Activated CD8-positive, alpha-beta memory T cell treated with anti-CD3 and anti-CD28 coated beads, Interleukin-2, amount 50 U/mL, for 24 hours (primary cell): ENCODE measurements around the gene SDK1.

Experiments
- DNase-seq: peaks from one replicate; pipeline ENCODE4 v3.0.0-alpha.2; 2020; ENCODE audit errors: extremely low read depth

Gene SDK1

GRCh38 chr7:3283130-3283704, 17.8 kb upstream of the SDK1 start:
- DNase-seq = no peak

DNA sequence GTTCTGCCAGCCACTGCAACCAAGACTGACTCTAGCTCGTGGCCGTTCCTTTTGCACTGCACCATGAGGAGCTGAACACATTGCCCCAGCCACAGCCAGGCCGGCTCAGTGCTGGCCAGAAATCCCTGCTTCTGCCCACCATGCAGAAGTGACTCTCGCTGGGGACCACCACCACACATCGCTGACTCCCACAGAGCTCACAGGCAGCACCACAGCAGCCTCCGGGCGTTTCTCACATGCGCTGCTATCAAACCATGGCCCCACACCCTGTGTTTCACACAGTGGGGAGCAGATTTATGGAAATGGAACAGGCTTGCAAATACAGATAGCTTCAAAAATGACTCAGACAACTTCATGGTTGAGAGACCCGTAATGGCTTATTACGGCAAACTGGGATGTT, 15.4 kb upstream of the SDK1 start:
- DNase-seq = no peak

DNA sequence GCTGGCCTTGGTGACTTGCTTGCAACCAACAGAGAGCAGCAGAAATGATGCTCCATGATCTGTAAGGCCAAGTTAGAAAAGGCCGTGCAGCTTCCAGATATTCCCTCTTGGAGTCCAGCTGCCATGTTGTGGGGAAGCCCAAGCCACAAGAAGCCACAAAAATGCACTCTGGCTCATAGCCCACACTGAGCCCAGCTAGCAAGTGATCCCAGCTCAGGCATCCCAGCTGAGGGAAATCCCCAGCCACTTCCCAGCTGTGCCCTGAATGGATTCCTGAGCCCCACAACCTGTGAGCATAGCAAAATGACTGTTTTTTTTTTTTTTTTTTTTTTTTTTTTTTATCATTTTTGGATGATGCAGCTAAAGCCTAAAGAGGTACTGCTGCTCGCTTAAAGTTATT, 11.1 kb upstream of the SDK1 start:
- no peak for DNase-seq

DNA sequence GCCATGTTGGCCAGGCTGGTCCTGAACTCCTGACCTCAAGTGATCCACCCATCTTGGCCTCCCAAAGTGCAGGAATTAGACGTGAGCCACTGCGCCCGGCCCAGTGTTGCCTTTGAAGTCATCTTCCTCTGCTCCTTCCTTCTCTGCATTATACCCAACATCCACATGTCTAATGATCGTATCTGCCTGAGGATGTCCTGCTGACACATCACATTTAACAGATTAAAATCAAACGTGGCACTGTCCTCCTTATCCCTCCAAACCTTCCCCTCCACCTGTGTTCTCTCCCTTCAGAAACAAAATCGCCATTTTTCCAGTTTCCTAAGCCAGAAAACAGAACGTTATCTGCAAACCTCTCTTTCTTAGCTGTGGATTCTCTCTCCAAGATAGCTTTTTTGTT, 8.4 kb upstream of the SDK1 start:
- no peak for DNase-seq

DNA sequence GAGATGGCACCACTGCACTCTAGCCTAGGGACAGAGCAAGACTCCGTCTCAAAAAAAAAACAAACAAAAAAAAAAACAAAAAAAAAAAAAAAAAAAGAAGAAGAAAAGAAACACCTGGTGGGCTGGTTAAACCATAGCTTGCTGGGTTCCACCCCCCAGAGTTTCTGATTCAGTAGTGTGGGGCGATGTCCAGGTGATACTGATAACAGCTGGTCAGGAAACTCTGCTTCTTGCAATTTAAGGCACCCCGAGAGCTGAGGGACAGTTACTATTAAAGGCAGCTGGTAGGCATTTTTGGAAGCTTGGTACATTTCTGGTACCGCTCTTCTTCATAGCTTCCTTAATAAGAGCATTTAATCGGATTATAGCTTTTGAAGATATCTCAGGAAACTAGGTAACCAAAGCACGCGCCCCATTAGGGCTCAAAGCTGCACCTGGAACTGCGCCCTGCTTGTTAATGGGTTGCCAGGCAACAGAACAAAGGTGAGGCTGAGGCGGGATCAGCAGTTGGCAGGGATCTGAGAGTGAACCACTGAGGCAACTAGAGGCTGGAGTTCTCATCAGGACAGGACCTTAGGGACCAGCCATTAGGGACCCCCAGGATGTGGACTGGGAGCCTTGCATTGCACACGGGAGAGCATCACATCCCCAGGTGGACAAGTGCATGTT, 6.5 kb upstream of the SDK1 start:
- no peak for DNase-seq

DNA sequence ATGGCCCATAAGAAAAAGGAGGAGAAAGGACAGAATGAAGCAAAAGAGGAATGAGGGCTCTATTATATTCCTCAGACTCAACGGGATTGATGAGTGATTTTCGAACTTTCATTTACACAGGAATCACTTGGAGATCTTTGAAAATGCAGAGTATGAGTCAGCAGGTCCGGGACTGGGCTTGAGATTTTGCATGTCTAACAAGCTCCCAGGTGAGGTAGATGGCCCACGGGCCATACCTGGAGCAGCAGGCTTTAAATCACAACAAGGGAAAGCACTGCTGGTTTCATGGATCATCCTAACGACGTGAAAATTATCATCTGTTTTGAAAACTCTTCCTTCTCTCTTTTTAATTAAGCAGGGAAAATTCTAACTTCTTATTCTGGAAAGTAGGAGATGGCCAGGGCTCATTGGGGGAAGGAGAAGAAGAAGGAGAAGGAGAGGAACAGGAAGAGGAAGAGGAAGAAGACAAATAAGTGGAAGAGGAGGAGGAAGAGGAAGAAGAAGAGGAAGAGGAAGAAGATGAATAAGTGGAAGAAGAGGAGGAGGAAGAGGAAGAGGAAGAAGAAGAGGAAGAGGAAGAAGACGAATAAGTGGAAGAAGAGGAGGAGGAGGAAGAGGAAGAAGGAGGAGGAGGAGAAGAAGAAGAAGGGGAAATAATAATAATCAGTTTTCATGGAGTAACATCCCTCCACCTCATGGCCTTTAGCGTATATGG, 3.8 kb upstream of the SDK1 start:
- DNase-seq = no peak

GRCh38 chr7:3300221-3300650, 816 bp upstream of the SDK1 start:
- no peak for DNase-seq

DNA sequence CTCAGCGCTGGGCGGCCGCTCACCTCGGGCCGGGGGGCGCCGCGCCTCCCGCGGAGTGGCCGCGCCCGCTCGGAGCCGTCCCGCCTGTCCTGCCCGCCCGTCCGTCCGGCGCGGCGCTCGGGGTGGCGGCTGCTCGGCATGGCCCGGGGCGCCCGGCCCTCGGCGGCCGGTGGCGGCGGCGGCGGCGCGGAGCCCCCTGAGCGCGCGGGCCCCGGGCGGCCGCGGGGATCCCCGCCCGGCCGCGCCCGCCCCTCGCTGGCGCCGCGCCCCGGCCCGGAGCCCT, 338 bp downstream of the SDK1 start:
- DNase-seq = no peak

GRCh38 chr7:3301831-3302618, 973 bp downstream of the SDK1 start:
- no peak for DNase-seq

GRCh38 chr7:3302681-3303320, 1.7 kb downstream of the SDK1 start:
- DNase-seq = no peak

GRCh38 chr7:3304131-3304530, 3.1 kb downstream of the SDK1 start:
- DNase-seq = no peak

DNA sequence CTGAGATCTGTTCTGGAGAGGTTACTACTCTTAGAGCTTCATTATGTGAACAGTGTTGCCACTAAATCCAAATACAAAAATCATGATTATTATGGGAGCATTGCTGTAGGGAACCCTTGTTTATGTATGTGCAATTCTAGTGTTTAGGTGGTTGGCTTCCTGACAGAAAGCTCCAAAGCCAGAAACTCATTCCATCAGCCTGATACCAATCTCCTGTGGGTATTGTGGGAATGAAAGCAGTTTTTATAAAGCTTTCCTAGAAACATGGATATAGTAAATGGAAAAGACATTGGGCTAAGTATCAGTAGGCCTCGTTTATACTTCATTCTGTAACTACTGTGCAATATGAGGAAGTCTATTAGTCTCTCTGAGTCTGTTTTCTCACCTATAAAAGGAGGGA, 6.4 kb downstream of the SDK1 start:
- DNase-seq = no peak

- DNase-seq = no peak
Measured at GRCh38 chr7:3309140-3309539, 8.1 kb downstream of the SDK1 start.

DNA sequence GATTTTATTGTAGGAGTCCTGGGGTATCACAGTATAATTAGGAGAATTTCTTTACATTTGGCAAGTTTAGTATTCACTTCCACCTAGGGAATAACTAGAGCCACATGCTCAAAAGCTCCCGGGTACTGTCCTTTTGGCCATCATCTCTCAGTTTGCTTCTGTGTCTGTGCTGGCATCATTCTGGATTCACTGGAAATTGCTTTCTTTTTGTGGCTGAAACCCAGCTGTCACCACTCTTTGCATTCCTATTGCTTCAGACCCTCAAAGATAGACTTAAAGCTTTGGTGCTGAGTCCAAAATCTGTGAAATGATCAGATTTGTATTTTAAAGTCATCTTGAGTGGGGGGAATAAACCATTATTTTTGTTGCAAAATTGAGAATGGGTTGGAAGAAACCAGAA, 8.9 kb downstream of the SDK1 start:
- no peak for DNase-seq

- no peak for DNase-seq
Measured at GRCh38 chr7:3310884-3311283, 9.8 kb downstream of the SDK1 start.

- no peak for DNase-seq
Measured at GRCh38 chr7:3312583-3312982, 11.5 kb downstream of the SDK1 start.

DNA sequence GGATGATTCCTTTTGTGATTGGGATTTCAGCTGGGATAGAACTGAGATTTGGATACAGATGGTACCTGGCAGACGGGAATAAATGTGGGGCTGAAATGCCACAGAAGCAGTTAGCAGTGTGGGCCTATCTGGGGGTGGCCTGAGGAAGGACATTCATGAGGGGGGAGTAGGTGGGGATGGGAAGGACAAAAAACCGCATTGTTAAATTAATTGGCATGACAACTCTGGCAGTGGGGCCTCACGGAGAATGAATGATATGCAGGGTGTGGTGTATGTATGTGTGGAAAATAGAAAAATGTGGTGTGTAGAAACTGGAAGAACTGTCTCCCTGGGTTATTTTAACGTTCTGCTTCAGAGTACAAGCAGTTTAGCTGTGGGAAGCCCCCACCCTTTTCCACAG, 17.8 kb downstream of the SDK1 start:
- DNase-seq = no peak

DNA sequence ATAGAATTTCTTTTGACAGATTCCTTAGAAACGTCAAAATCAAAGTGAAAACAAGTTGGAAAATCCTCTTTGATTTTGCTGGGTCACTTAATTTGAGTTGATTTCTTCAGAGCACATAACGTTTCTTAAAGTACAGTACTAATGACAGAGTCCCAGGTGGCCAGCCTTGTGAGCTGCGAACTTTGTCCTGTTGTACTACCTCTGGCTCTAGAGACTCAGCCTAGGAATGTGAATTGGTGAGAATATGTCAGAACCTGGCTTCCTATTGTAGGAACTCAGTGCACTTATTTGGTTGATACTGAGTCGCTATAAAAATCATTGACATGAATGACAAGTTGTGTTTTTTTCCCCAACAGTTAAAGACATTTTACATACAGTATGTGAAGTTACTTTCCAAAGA, 20.2 kb downstream of the SDK1 start:
- DNase-seq = no peak

- DNase-seq = no peak
Measured at GRCh38 chr7:3321745-3322144, 20.7 kb downstream of the SDK1 start.

- DNase-seq = no peak
Measured at GRCh38 chr7:3326246-3326645, 25.2 kb downstream of the SDK1 start.

DNA sequence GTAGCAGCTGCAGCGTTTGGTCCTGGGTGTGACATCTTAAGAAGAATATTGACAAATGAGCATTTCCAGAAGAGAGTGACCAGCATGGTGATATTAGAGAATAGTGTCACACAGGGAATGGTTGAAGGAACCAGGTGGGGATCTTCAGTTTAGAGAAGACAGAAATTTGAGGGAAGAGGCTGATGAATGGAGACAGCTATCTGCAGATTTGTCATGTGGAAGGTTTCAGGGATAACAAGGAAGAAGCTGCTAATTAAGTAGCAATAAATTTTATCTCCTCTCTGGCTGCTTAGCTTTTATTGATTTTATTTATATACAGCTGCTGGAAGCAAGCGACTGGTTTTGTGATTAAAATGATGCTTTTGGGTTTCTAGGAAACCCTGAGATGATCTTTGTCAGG, 26.0 kb downstream of the SDK1 start:
- DNase-seq = no peak

GRCh38 chr7:3327655-3328054, 26.6 kb downstream of the SDK1 start:
- DNase-seq = no peak
